NCI-H146 (cell line): ENCODE results near the gene DENND1A.
"Not testable (repeated sequence)": the region's sequence is repeated elsewhere in the genome, so short reads cannot be mapped to it uniquely, and the experiment has no call there.

Experiments used
- DNase-seq: peaks from one replicate; lab custom pipeline; 2025; lab: John Stamatoyannopoulos, UW

Gene DENND1A

DNA sequence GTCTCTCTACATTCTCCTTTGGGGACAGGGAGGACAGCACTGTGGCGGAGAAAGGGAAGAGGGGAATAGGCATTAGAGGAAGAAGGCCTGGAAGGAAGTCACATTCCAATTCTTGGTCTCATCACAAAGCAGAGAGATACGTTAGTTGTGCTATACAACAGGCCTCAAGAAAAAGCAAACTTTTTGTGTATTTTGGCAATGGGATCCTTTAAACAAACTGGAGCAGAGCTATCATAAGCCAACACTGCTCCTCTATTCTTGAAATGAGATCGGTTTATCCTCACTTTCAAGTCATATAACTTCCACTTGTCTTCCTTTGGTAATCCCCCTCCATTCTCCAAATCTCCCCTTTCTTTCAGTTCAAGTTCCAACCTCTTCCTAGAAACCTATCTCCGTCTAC, 6.5 kb downstream of the DENND1A start:
- DNase-seq = no peak

DNA sequence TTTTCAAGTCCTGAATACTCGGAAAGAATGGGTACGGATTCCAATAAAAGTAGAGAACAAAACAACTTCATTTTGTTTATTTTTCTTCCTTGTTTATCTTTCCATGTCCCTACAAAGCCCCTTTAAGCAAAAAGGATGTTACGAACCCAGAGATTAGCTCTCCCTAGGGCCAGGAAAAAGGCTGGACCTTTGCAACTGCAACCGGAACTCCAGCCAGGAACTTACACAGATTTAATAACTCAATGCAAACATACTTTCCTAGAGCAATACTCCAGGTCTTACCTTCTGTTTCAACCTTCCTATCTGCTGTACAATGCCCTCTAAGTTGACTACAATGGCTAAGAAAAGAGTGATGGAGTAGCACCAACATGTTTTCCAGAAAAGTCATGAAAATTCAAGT, 7.0 kb downstream of the DENND1A start:
- no peak for DNase-seq

DNA sequence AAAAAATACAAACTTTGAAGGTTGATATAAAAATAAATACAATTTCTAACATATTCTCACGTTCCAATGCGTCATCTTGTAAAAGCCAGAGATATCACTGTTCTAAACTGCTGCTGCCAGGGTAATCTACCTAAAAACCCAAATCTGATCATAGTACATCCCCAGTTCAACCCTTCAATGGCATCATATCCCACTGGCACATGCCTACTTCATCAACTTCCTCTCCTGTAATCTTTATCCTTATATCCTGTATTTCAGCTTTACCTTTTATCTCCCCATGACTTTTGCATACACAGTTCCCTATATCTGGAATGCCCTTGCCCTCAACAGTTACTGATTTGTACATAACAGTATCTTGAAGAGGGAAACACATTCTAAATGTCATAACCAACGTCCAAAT, 7.5 kb downstream of the DENND1A start:
- DNase-seq = no peak

DNA sequence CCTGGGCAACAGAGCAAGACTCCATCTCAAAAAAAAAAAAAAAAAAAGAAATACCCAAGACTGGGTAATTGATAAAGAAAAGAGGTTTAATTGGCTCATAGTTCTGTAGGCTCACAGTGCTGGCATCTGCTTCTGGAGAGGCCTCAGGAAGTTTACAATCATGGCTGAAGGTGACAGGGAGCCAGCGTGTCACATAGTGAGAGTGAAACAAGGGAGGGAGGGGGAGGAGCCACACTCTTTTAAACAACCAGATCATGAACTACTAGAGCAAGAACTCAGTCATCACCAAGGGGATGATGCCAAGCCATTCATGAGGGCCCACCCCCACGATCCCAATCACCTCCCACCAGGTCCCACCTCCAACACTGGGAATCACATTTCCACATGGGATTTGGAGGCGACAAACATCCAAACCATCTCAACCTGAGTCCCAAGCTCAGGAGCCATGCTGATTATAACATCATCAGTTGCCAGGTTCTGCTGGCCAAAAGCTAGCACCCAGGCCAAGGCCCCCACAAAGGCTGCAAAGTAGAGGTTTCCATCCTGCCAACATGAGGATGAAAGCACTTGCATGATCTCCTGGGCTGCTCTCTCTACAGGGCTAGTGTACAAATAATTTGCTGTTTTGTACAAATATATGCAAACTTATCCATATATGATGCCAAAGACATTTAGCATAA, 15.3 kb downstream of the DENND1A start:
- DNase-seq = no peak

DNA sequence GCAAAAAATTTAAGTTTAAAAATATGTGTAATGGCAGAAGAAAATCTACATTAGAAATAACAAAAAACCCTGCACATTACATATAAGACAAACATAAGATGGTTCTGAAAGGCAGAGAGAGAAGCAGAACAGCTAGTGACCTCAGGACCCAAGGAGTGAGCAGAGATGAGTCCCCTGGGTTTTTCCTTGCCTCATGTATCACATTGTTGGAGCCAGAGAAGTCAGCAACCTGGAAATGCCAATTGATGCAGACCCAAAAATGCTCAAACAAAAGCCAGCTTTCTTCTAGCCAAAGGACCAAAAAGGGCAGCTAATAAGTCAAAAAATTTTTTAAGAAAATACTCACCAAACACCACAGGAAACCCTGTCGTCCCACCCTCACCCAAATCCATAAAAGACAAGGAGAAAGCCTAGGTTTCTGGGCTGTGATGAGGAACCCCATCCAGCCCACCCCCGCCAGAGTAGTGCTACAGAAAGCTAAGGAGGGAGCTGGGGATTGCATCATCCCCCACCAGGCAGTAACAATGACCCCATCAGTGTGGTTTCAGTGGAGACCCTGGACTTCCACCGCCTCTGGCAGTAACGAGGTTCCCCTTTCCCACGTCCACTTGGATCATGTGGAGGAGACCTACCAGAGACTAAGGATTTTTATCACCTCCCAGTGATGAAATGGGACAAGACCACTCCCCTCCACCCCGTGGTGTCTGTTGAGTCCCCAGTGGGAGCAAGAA, 17.6 kb downstream of the DENND1A start:
- no peak for DNase-seq

DNA sequence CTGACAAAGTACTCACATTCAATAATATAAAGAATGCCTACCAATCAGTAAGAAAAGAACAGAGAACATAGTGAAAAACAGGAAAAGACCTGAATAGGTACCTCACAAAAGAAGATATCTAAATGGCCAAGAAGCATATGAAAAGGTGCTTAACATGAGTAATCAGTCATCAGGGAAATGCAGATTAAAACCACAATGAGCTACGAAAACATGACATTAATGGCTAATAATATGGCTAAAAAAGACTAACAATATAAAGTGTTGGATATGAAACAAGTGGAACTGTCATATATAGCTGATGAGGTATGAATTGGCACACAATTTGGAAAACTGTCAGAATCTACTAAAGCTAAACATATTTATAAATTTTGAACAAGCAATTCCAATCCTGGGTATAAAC, 18.9 kb downstream of the DENND1A start:
- no peak for DNase-seq

DNA sequence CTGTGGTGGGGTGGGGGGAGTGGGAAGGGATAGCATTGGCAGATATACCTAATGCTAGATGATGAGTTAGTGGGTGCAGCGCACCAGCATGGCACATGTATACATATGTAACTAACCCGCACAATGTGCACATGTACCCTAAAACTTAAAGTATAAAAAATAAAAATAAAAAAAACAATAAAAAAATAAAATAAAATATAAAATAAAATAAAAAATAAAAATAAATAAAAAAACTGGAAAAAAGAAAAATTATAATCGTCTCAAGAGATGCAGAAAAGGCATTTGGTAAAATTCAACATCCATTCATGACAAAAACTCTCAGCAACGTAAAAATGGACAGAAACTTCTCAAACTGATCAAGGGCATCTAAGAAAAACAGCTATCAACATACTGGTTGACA, 20.7 kb downstream of the DENND1A start:
- not testable (repeated sequence) for DNase-seq

DNA sequence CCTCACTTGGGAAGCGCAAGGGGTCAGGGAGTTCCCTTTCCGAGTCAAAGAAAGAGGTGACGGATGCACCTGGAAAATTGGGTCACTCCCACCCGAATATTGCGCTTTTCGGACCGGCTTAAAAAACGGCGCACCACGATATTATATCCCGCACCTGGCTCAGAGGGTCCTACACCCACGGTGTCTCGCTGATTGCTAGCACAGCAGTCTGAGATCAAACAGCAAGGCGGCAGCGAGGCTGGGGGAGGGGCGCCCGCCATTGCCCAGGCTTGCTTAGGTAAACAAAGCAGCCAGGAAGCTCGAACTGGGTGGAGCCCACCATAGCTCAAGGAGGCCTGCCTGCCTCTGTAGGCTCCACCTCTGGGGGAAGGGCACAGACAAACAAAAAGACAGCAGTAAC, 26.4 kb downstream of the DENND1A start:
- DNase-seq = not testable (repeated sequence)

DNA sequence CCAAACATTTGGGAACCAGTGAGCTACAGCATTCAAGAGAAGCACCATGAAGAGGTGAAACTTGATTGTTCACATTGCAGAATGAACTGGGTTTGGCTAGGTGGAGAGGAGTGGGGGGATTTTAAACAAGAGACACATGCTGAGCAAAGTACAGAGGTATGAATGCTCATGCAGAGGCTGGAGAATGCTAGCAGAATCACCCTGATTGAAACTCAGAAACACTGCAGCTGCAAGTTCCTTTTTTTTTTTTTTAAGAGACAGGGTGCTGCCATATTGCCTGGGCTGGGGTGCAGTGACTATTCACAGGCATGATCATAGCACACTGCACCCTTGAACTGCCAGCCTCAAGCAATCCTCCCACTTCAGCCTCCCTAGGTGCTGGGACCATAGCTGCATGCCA, 35.1 kb downstream of the DENND1A start:
- no peak for DNase-seq

DNA sequence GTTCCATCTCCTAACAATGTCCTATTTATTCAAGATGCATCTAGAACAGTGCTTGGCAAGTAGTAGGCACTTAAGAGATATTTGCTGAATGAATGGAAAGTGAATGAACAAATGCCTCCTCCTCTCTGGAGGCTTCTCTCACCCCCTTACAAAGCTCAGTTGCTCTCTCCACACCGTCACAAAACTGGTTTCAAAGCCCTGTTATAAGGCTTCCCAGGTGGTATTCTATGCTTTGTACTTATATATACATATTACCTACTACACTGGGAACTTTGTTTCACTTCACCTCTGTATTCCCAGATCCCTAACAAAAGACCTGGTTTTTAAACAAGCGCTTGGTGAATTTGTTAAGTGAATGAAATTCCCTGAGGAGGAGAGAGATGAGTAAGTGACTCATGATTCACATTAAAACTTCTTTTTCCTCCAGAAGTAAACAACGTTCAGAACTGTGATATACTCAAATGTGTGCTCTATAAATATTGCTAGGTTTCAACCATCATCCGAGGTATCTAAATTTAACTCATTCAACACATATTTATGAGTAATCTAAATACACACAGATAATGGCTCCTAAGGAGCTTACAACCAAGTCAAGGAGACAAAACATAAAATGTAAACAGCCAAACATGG, 36.0 kb downstream of the DENND1A start:
- DNase-seq = no peak

DNA sequence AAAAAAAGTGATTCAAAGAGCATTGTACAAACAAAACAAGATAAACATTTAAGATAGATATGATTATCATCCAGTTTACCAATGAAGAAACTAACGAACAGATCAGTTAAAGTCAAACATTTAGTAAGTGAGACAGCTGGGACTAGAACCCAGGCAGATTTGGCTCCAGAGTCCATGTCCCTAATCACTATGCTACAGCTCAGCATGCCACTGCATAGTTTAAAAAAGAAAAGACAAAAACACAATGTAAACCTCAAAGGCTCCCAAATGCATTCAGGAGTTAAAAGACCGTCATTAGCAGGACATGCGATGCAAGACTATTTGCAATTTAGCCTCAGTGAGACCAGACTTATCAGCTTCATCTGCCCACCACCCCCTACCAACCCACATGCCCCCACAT, 36.8 kb downstream of the DENND1A start:
- DNase-seq = no peak

DNA sequence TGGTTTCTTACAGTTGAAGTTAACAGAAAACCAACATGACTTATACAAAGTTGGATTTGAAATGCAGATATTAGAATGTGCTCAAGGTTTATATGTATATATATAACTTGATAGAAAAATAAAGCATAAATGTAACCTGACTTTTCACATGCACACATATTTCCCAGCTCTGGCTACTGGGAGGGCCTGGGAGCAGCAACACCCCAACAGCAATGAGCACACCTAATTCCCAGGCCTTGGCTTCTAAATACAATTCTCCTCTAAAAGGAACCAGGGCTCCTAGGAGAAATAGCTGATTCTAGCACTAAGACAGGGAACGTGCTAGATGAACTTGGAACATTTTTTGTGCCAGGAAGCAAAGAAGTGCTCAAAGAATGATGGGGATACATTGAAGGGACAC, 42.1 kb downstream of the DENND1A start:
- no peak for DNase-seq

DNA sequence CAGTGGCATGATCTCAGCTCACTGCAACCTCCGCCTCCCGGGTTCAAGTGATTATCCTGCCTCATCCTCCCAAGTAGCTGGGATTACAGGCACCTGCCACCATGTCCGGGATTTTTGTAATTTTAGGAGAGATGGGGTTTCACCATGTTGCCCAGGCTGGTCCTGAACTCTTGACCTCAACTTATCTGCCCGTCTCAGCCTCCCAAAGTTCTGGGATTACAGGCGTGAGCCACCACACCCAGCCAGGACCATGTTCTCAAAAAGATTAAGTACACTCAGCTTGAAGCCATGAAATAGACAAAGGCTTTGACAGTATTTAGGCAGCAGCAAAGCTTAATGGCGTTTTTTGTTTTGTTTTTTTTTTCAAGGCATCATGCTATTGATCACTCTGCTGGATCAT, 44.1 kb downstream of the DENND1A start:
- not testable (repeated sequence) for DNase-seq

DNA sequence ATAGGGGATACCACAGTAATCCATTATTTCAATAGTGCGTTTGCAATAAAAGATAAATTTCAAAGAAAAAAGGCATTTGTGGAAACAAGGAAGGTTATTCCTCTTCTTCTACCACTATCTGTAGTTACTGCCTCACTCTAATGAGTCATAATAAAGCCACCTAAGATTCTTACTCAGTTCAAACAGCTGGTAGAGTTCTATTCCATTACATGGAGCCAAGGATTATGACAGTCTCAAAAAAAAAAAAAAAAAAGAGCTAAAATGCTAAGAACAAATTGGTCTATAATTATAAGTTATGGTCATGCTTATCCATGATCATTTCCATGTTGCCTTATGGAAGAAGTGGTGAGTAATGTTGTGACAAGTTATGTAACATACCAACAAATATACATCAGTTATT, 46.3 kb downstream of the DENND1A start:
- DNase-seq = no peak

DNA sequence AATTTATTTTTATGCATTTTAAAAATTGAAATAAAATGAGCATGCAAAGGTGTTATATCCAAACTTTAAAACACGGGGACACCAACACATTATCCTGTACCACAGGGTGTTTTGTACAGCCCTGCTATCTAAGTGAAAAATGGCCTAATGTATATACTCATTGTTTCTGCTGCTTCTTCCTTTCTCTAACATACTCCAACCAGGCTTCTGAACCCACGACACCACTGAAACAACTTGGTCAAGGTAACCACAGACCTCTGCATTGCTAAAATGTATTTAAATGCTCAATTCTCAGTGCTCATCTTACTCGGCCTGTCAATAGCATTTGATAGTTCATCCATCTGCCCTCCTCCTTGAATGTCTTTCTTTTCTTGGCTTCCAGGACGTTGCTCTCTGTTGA, 48.3 kb downstream of the DENND1A start:
- no peak for DNase-seq

DNA sequence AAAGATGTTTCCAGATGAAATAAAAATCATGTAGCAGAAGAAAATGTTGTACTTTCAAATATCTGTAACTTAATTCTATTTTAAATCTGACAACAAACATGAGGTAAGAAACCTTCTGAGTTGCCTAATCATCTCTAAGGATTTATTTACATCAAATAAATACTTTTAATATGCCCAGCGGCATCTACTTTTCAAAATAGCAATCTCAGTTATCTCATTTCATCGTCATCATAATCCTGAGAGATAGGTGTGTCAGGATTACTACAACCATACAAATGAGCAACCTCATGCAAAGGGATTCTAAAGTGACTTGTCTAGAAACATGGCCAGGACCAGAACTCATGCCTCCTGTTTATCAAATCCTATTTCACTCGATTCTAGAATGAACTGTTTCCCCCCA, 49.5 kb downstream of the DENND1A start:
- no peak for DNase-seq

DNA sequence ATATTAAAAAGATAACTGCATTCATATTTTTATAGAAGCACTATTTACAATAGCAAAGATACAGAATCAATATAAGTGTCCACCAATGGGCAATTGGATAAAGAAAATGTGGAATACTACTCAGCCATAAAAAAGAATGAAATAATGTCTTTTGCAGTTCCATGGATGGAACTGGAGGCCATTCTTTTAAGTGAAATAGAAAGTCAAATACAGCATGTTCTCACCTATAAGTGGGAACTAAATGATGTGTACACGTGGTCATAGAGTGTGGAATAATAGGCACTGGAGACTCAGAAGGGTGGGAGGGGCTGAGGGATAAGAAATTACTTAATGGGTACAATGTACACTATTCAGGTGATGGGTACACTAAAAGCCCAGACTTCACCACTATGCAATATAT, 53.2 kb downstream of the DENND1A start:
- no peak for DNase-seq

DNA sequence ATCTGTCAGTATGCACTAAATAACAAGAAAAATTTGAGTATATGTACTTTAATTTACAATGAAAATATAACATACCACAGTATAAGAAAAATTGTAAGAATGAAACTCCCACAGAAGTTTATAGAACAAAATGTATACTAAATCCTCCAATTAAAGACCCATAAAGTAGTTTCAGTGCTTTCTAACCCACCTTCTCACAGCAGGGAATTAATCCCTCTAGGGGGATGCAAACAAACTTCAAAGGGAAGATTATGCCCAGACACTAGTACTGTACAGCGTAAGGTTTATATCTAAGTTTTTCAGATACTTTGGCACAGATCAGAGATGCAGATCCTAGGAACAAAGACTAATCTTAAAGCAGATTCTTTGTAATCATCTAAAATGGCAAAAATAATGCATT, 57.2 kb downstream of the DENND1A start:
- DNase-seq = no peak

DNA sequence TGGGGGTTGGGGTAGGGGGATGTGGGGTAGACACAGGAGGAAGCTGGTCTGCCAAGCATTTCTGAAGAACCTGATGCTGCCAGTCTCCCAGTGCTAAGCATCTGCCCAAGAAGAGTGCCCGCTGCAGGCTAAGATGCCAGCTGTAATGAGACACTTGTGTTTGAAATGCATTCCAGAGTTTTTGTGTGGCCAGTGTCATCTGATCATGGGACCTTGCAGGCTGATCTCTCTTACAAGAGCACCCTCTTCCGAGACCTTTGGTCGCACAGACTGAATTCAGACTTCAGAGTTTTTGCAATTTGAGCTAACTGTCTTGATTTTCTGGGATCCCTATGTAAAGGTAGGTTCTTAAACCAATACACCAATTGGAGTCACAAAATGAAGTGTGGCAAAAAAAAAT, 58.1 kb downstream of the DENND1A start:
- no peak for DNase-seq

DNA sequence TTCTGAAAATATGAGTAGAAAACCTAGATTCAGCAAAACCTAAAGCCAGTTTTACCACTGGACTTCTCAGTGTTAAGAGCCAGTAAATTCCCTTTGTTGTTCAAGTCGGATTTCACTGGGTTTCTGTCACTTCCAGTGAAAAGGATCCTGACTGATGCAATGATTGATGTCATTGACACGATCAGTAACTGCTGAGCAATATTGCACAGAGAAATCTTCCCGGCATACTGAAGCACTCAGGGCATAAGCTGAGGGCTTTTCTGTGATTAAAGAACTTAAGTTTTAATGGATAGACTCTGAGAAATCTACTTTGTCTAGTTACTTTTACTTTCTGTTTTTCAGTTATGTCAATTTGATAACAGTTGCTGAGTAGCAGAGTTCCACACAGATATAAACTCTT, 61.9 kb downstream of the DENND1A start:
- no peak for DNase-seq

DNA sequence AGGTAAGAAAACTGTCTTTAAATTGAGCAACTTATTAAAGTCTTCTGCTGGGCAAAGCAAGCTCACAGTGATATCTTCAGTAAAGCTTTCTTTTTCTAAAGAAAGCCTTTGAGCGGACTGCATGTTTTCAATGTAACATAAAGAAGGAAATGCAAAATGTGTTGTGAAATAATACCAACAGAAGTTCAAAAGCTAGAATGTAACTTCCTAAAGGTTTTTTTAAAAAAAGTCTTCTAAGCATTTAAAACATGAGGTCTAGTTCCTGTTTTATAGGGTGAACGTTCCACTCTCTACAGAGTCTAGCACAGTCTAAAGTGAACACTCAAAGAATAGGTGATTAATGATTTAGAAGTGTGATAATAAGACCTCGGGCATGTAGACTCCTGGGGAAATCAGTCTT, 62.9 kb downstream of the DENND1A start:
- no peak for DNase-seq

DNA sequence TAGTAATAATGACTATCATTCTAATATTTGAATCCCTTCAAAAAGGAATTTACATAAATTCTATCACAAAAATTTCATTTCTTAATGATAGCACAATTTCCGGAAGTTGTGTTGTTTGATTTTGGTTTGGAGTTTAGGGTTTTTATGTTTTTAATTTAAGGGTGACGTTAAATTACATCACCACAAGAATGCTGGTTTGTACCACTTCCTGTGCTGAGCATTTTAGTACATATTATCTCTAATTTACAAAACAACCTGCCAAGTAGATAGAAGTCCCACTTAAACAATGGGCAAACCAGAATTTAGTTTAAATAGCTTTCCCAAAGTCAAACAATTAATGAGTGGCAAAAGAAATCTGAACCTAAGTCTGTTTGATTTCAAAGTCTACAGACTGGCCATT, 63.4 kb downstream of the DENND1A start:
- no peak for DNase-seq

DNA sequence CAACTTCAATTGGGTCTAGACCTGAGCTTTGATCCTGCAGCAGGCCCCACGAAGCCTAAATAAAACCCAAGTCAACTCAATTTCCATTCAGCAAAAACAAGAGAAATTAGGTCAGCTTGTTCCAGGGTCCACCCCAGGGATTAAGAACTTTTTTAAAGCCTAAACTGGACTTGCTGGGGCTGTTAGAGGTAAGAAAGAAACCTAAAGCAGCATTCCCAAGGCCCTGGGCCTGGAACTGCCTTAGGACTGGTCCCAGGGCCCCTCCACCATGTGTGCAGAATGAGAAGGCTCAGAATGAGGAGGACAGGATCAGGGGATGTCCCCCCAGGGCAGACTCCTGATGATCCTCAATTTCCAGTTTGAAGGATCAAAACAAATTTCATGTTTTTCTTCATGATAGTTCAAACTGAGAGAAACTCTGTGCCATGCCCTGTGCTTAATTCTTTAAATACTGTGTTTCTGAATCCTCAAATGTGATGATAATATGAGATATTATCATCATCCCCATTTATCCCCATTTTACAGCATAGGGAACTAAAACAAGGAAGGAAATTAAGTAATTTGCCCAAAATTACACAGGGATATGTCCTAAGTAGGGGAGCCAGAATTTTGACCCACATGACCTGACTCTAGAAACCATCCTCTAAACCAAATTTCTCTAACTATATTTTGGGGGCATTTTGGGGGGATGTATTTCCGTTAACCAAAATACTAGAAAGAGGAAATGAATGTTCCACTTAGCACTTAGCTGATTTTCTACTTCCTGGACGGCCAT, 64.5 kb downstream of the DENND1A start:
- DNase-seq = no peak
